Dendritic cell treated with granulocyte-macrophage colony-stimulating factor and Interleukin-4, amounts not matched to agents 40 ng/mL and 50 ng/mL, for 4 days (primary cell): ENCODE results near the gene XIRP1.

Experiments used
- H3K27ac Mint-ChIP-seq: one replicate; pipeline ENCODE4 v1.8.0; 2022; ENCODE audit warnings: mild to moderate bottlenecking, mixed read lengths
- H3K27me3 Mint-ChIP-seq: one replicate; pipeline ENCODE4 v1.8.0; 2022; ENCODE audit warnings: mild to moderate bottlenecking, mixed read lengths
- H3K36me3 Mint-ChIP-seq: one replicate; pipeline ENCODE4 v1.8.0; 2022; ENCODE audit warnings: low read depth, mixed read lengths
- H3K4me1 Mint-ChIP-seq: one replicate; pipeline ENCODE4 v1.8.0; 2022; ENCODE audit warnings: low read depth, mixed read lengths
- H3K4me3 Mint-ChIP-seq: one replicate; pipeline ENCODE4 v1.8.0; 2022; ENCODE audit warnings: mild to moderate bottlenecking, moderate library complexity, mixed read lengths
- H3K9me3 Mint-ChIP-seq: one replicate; pipeline ENCODE4 v1.8.0; 2022; ENCODE audit warnings: mixed read lengths
- intact Hi-C: fragments of 100-400 bp; cut with micrococcal nuclease; formaldehyde crosslinking; loops from one replicate; pipeline ENCODE4 v1.15.0; 2022

XIRP1 gene

GRCh38 chr3:39144095-39144747 is 48.2 kb downstream of the XIRP1 start:
- H3K27ac Mint-ChIP-seq, result peak overlapping the region; percentile 59
- intact Hi-C loops, result no loop called here
- H3K36me3 Mint-ChIP-seq, result peaks cover 61% of the 10 kb centered on the region
- H3K9me3 Mint-ChIP-seq, result no peaks in the 10 kb centered on the region
- no peak overlapping the region for H3K4me3 Mint-ChIP-seq
- H3K27me3 Mint-ChIP-seq, result no peaks in the 10 kb centered on the region
- H3K4me1 Mint-ChIP-seq, result peaks cover 91% of the 10 kb centered on the region

DNA sequence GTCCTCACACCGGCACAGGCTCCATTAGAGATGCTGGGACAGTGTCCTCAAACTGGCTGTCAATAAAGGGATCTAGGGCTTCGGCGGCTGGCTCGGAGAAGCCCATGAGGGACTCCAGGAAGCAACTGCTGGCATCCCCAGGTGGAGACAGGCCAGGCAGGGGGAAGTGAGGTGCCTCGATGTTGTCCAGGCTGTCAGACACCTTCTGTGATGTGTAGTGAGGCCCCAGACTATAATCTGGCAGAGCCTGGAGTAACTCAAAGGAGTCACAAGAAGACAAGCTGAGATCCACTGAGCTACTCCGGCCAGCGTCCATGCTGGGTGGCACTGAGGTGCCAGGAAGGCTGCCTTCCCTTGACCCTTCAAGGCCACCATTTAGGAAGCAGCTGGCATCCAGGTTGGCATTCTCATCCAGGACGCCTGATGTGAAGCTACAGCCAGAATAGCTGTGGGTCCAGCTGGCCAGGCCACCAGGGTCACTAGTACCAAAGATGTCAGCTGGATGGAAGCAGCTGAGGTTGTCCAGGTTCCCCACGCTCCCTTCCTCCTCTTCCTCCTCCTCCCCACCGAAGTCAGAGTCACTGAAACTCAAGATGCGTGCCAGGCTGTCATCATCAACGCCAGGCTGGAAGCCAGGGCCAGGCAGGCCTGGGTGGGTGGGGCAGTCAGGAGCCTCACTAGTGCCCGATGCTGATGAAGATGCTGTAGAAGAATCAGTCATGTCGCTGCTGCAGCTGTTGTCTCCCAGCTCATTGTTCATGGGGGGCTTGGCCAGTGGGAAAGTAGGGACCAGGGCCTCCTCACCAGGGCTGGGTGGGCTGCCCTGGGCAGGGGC is 49.1 kb downstream of the XIRP1 start:
- peak overlapping the region; percentile 69 for H3K27ac Mint-ChIP-seq
- peak overlapping the region; percentile 20 for H3K4me3 Mint-ChIP-seq
- H3K9me3 Mint-ChIP-seq, result no peaks in the 10 kb centered on the region
- intact Hi-C loops, result no loop called here
- no peaks in the 10 kb centered on the region for H3K27me3 Mint-ChIP-seq
- H3K36me3 Mint-ChIP-seq, result peaks cover 61% of the 10 kb centered on the region
- peaks cover 91% of the 10 kb centered on the region for H3K4me1 Mint-ChIP-seq

- Mint-ChIP-seq H3K4me1 (peaks cover 87% of the 10 kb centered on the region), H3K27ac (peak overlapping the region; percentile 69), H3K36me3 (peaks cover 67% of the 10 kb centered on the region), H3K4me3 (no peak overlapping the region), H3K9me3 (no peaks in the 10 kb centered on the region), H3K27me3 (no peaks in the 10 kb centered on the region)
- intact Hi-C loops, result no loop called here
These were observed 50.3 kb downstream of the XIRP1 start for GRCh38 chr3:39142067-39142466.

DNA sequence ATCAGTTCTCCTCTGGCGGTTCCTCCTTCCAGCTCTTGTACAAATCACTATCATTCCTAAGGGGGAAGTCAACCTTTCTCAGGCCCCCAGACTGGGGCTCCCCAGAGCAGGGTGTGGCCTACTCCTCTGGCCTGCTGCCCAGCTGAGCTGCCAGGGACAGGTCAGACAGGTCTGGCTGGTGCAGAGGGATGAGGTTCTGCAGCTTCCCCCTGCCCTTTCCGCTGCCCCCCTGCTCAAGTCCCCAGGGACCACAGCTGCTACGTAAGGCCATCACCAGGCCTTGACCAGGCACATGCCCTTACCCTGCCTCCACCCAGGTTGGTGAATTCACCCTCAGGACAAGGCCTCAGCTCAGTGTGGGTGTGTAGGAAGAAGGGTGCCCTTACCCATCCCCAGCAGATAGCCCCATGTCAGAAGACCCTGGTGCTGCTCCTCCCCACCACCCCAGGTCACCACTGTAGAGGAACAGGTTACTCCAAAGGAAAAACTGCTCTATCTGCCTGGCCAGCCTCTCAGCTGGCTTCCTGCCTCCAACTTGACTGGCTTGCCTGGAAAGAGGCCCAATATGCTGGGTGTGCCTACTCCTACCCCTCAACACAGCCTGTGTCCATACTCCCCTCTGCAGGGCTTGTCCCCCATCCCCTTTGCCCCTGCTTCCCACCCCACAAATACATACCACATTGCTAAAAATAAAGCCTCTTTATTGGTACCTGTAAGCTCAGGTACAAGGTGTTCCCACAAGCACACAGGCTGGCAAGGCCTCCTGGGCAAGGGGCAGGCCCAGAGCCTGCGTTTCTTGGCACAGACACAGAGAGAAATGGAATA is 51.0 kb downstream of the XIRP1 start:
- H3K36me3 Mint-ChIP-seq, result peaks cover 67% of the 10 kb centered on the region
- intact Hi-C loops, result no loop called here
- H3K27me3 Mint-ChIP-seq, result no peaks in the 10 kb centered on the region
- no peaks in the 10 kb centered on the region for H3K9me3 Mint-ChIP-seq
- H3K27ac Mint-ChIP-seq, result peak overlapping the region; percentile 69
- H3K4me3 Mint-ChIP-seq, result no peak overlapping the region
- H3K4me1 Mint-ChIP-seq, result peaks cover 85% of the 10 kb centered on the region

GRCh38 chr3:39140341-39140971 is 51.9 kb downstream of the XIRP1 start:
- Mint-ChIP-seq H3K27ac (peak overlapping the region; percentile 69), H3K36me3 (peaks cover 60% of the 10 kb centered on the region), H3K27me3 (no peaks in the 10 kb centered on the region), H3K9me3 (no peaks in the 10 kb centered on the region), H3K4me1 (peaks cover 78% of the 10 kb centered on the region), H3K4me3 (no peak overlapping the region)
- intact Hi-C loops, result no loop called here

- H3K9me3 Mint-ChIP-seq, result no peaks in the 10 kb centered on the region
- H3K27ac Mint-ChIP-seq, result no peak overlapping the region
- H3K4me1 Mint-ChIP-seq, result peaks cover 73% of the 10 kb centered on the region
- H3K36me3 Mint-ChIP-seq, result peaks cover 51% of the 10 kb centered on the region
- no peaks in the 10 kb centered on the region for H3K27me3 Mint-ChIP-seq
- intact Hi-C loops, result no loop called here
- no peak overlapping the region for H3K4me3 Mint-ChIP-seq
These were observed 53.0 kb downstream of the XIRP1 start for GRCh38 chr3:39139442-39139841.

DNA sequence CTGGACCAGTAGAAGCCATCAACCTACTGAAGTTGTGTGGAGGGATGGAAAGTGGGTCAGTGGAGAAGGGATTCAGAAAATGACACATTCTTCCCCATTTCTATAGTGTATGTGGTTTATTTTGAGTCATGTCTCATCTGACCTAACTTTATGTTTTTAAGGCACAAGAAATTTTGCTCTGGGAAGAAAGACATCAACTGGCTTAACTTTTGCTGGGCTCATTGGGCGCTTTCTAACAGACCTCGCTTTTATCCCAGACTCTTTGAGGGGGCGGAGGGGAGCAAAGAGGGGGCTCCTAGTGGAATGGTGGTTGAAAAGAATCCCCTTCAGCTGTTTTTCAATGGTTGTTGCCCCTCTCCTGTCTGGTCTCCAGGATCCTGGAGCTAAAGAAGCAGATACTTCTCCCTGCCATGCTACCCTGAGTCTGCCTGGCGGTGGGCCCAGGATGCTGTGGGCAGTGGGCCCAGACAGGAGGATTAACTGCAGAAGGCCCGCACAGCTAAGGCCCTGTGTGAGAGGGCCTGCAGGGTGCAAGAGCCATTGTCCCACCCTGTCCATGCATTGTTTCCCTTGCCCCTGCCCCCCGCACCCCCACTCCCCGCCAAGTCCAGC is 53.5 kb downstream of the XIRP1 start:
- Mint-ChIP-seq H3K36me3 (peaks cover 46% of the 10 kb centered on the region), H3K27me3 (no peaks in the 10 kb centered on the region), H3K27ac (peak overlapping the region; percentile 55), H3K4me3 (no peak overlapping the region), H3K4me1 (peaks cover 68% of the 10 kb centered on the region), H3K9me3 (no peaks in the 10 kb centered on the region)
- intact Hi-C loops, result no loop called here

- no peaks in the 10 kb centered on the region for H3K9me3 Mint-ChIP-seq
- intact Hi-C loops, result no loop called here
- peak overlapping the region; percentile 55 for H3K27ac Mint-ChIP-seq
- H3K36me3 Mint-ChIP-seq, result peaks cover 39% of the 10 kb centered on the region
- peaks cover 61% of the 10 kb centered on the region for H3K4me1 Mint-ChIP-seq
- no peaks in the 10 kb centered on the region for H3K27me3 Mint-ChIP-seq
- H3K4me3 Mint-ChIP-seq, result no peak overlapping the region
These were observed 54.2 kb downstream of the XIRP1 start for GRCh38 chr3:39137991-39138803.

GRCh38 chr3:39137435-39137936 is 54.9 kb downstream of the XIRP1 start:
- intact Hi-C loops, result no loop called here
- no peaks in the 10 kb centered on the region for H3K27me3 Mint-ChIP-seq
- H3K4me3 Mint-ChIP-seq, result no peak overlapping the region
- peaks cover 54% of the 10 kb centered on the region for H3K4me1 Mint-ChIP-seq
- no peak overlapping the region for H3K27ac Mint-ChIP-seq
- H3K9me3 Mint-ChIP-seq, result no peaks in the 10 kb centered on the region
- peaks cover 32% of the 10 kb centered on the region for H3K36me3 Mint-ChIP-seq

DNA sequence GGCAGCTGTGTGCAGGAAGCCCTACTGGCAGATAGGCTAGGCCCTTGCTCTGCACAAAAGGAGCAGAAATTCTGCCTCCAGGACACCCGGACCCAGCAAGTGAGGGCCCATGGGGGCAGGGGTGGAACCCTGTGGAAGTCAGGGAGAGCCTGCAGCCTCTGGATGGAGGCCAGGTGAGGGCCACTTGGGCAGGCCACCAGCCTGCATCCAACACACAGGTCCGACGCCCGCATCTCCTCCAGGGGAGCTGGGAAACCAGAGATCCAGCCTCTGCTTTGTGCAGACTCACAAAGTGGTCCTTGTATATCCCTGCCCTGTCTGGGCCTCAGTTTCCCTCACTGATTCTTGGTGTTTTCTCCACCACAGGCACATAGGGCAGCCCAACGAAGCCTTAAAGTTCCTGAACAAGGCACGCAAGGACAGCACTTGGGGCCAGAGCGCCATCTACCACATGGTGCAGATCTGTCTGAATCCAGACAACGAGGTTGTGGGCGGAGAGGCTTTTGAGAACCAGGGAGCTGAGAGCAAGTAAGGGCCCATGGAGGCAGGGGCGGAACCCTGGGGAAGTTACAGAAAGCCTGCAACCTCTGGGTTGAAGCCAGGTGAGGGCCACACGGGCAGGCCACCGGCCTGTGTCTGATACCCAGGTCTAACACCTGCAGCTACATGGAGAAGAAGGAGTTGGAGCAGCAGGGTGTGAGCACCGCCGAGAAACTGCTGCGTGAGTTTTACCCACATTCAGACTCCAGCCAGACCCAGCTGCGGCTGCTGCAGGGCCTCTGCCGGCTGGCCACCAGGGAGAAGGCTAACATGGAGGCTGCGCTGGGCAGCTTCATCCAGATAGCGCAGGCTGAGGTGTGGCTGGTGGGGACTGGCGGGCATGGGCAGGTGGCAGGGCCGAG is 55.6 kb downstream of the XIRP1 start:
- intact Hi-C loops, result no loop called here
- Mint-ChIP-seq H3K4me3 (no peak overlapping the region), H3K36me3 (peaks cover 25% of the 10 kb centered on the region), H3K4me1 (peaks cover 51% of the 10 kb centered on the region), H3K9me3 (no peaks in the 10 kb centered on the region), H3K27ac (no peak overlapping the region), H3K27me3 (no peaks in the 10 kb centered on the region)

GRCh38 chr3:39135170-39135805 is 57.1 kb downstream of the XIRP1 start:
- H3K27ac Mint-ChIP-seq, result peak overlapping the region; percentile 11
- peaks cover 18% of the 10 kb centered on the region for H3K36me3 Mint-ChIP-seq
- peaks cover 45% of the 10 kb centered on the region for H3K4me1 Mint-ChIP-seq
- intact Hi-C loops, result no loop called here
- no peaks in the 10 kb centered on the region for H3K9me3 Mint-ChIP-seq
- H3K27me3 Mint-ChIP-seq, result no peaks in the 10 kb centered on the region
- H3K4me3 Mint-ChIP-seq, result no peak overlapping the region
